HepG2 (cell line): Measurements from ENCODE around the gene OAF. TPM values are rescaled to one million over a fixed set of nuclear protein-coding genes. Genes with fewer than 3 reads are reported as not detected.

Experiments
- ATAC-seq: fragments of 200-7000 bp; cut with Tn5 transposase; 3 replicates; pipeline ENCODE4 v1.9.1; 2020; ENCODE audit warnings: mild to moderate bottlenecking, moderate library complexity
- BruUV-seq: library from RNA; stranded (reverse); fragments of 400-500 nt; replicated peaks from 2 replicates; lab custom pipeline; 2021; lab: Mats Ljungman, UMichigan
- CTCF ChIA-PET: fragments of 300-600 bp; formaldehyde crosslinking; extraction: SDS; loops from one replicate; lab custom pipeline; 2021; ENCODE audit warnings: low total read pairs, inconsistent platforms, low intra/inter-chr PET ratio; lab: Yijun Ruan, JAX
- POLR2A ChIA-PET: fragments of 350-600 bp; sonication (Branson Sonifier 250); formaldehyde crosslinking; loops from one replicate; lab custom pipeline; 2020; ENCODE audit warnings: antibody characterized with exemption, inconsistent platforms; lab: Yijun Ruan, JAX
- DNase-seq: peaks from one replicate; pipeline ENCODE4 v3.0.0-alpha.2; 2015; ENCODE audit warnings: low spot score
- FAIRE-seq: peaks from 3 replicates; lab custom pipeline; 2011; peaks lifted over from hg19 to GRCh38; lab: Jason Lieb, UNC
- H2AFZ ChIP-seq: one replicate; pipeline ENCODE4 v1.6.1; 2011; ENCODE audit warnings: low read length, inconsistent platforms
- H3K27ac ChIP-seq: fragments of 300-600 bp; 3 replicates; pipeline ENCODE4 v1.8.0; 2011; ENCODE audit warnings: mixed run types, mild to moderate bottlenecking, mixed read lengths, low read length, inconsistent platforms; ENCODE audit not compliant: insufficient read depth; ENCODE audit errors: extremely low read length
- H3K27me3 ChIP-seq, 2 experiments: fragments of 200-600 bp in 1 of 2; 2 replicates in 1 of 2; 3 replicates in 1 of 2; pipeline versions ENCODE4 v1.6.0 to v1.8.0; 2011; ENCODE audit warnings: low read length in 2 of 2, mild to moderate bottlenecking in 2 of 2, moderate library complexity in 2 of 2, inconsistent platforms in 1 of 2; ENCODE audit not compliant: insufficient read depth in 2 of 2, control insufficient read depth in 1 of 2
- H3K36me3 ChIP-seq, 2 experiments: fragments of 200-600 bp in 1 of 2; replicated peaks in 1 of 2; 2 replicates in 1 of 2; 3 replicates in 1 of 2; pipeline versions ENCODE4 v1.5.1 to v1.8.0; 2011; ENCODE audit warnings: low read length in 2 of 2, inconsistent platforms in 1 of 2; ENCODE audit not compliant: insufficient read depth in 2 of 2, control insufficient read depth in 1 of 2
- H3K4me1 ChIP-seq: 2 replicates; pipeline ENCODE4 v1.5.1; 2012; ENCODE audit warnings: low read length, inconsistent platforms; ENCODE audit not compliant: insufficient read depth
- H3K4me2 ChIP-seq: 2 replicates; pipeline ENCODE4 v1.6.0; 2011; ENCODE audit warnings: low read depth, low read length, inconsistent platforms
- H3K4me3 ChIP-seq, 3 experiments: fragments of 200-600 bp in 1 of 3; sonication (generic), shearing (Covaris generic) in 1 of 3; replicated peaks in 1 of 3; 2 replicates each; pipeline ENCODE4 v1.5.1; 2011 to 2016; ENCODE audit warnings: low read length in 3 of 3, inconsistent platforms in 2 of 3, low read depth in 2 of 3, mild to moderate bottlenecking in 2 of 3, control low read depth in 1 of 3, mixed read lengths in 1 of 3; ENCODE audit not compliant: insufficient read depth in 1 of 3
- H3K79me2 ChIP-seq: one replicate; pipeline ENCODE4 v1.6.1; 2011; ENCODE audit warnings: low read length, inconsistent platforms; ENCODE audit not compliant: insufficient read depth
- H3K9ac ChIP-seq: 2 replicates; pipeline ENCODE4 v1.6.0; 2011; ENCODE audit warnings: mild to moderate bottlenecking, low read depth, low read length, inconsistent platforms; ENCODE audit not compliant: insufficient read depth
- H3K9me3 ChIP-seq: 2 replicates; pipeline ENCODE4 v1.5.1; 2012; ENCODE audit warnings: mild to moderate bottlenecking, low read length
- H4K20me1 ChIP-seq: 2 replicates; pipeline ENCODE4 v1.6.0; 2011; ENCODE audit warnings: inconsistent platforms, mild to moderate bottlenecking, low read length, moderate library complexity; ENCODE audit not compliant: insufficient read depth
- AKAP8 ChIP-seq: sonication (generic); formaldehyde crosslinking; IDR thresholded peaks from 2 replicates; pipeline ENCODE4 v1.5.1; 2020; ENCODE audit warnings: mild to moderate bottlenecking, missing genetic modification reagents
- ASH2L ChIP-seq: fragments of 300-600, 200-600 bp; sonication (generic); IDR thresholded peaks from 2 replicates; pipeline ENCODE4 v1.7.0; 2017; ENCODE audit warnings: low read depth, mild to moderate bottlenecking, moderate library complexity, mixed read lengths, low read length; ENCODE audit not compliant: insufficient read length
- FOXP4 ChIP-seq: sonication (generic); formaldehyde crosslinking; IDR thresholded peaks from 2 replicates; pipeline ENCODE4 v1.4.0; 2020; ENCODE audit warnings: missing genetic modification reagents
- GATAD2A ChIP-seq: IDR thresholded peaks from 2 replicates; pipeline ENCODE4 v1.6.1; 2016
- ISX ChIP-seq: sonication (generic); formaldehyde crosslinking; conservative IDR thresholded peaks from 2 replicates; pipeline ENCODE4 v1.5.0; 2020; ENCODE audit warnings: missing genetic modification reagents
- JUNB ChIP-seq: sonication (generic); formaldehyde crosslinking; IDR thresholded peaks from 2 replicates; pipeline ENCODE4 v1.8.0; 2022; ENCODE audit warnings: missing genetic modification reagents, mild to moderate bottlenecking, borderline replicate concordance
- KAT7 ChIP-seq: IDR thresholded peaks from 2 replicates; pipeline ENCODE4 v1.6.1; 2018; ENCODE audit warnings: borderline replicate concordance, missing compliant biosample characterization
- MTA3 ChIP-seq: sonication (generic); formaldehyde crosslinking; IDR thresholded peaks from 2 replicates; pipeline ENCODE4 v1.4.0; 2020; ENCODE audit warnings: missing genetic modification reagents
- MXD4 ChIP-seq: IDR thresholded peaks from 2 replicates; pipeline ENCODE4 v1.6.1; 2016; ENCODE audit warnings: mild to moderate bottlenecking, missing biosample characterization, missing genetic modification reagents
- NFE2 ChIP-seq: sonication (generic); formaldehyde crosslinking; IDR thresholded peaks from 2 replicates; pipeline ENCODE4 v1.4.0; 2020; ENCODE audit warnings: missing genetic modification reagents
- RARA ChIP-seq: IDR thresholded peaks from 2 replicates; pipeline ENCODE4 v1.6.1; 2016; ENCODE audit warnings: missing genetic modification reagents, missing compliant biosample characterization
- RBM22 ChIP-seq: fragments of 200-400 bp; formaldehyde crosslinking; optimal IDR thresholded peaks from 2 replicates; pipeline ENCODE3; 2017; ENCODE audit warnings: mild to moderate bottlenecking, low read length, moderate library complexity
- SNAPC5 ChIP-seq: sonication (generic); formaldehyde crosslinking; IDR thresholded peaks from 2 replicates; pipeline ENCODE4 v1.8.1; 2023; ENCODE audit warnings: mild to moderate bottlenecking, missing genetic modification reagents, borderline replicate concordance
- TCF7 ChIP-seq: sonication (generic); IDR thresholded peaks from 2 replicates; pipeline ENCODE4 v1.6.1; 2016; ENCODE audit warnings: antibody characterized with exemption, low read depth
- ZBTB21 ChIP-seq: sonication (generic); formaldehyde crosslinking; IDR thresholded peaks from 2 replicates; pipeline ENCODE4 v1.4.0; 2020; ENCODE audit warnings: missing genetic modification reagents
- ZBTB42 ChIP-seq: sonication (generic); formaldehyde crosslinking; IDR thresholded peaks from 2 replicates; pipeline ENCODE4 v1.5.0; 2020; ENCODE audit warnings: mild to moderate bottlenecking, missing genetic modification reagents
- ZNF546 ChIP-seq: sonication (generic); formaldehyde crosslinking; conservative IDR thresholded peaks from 2 replicates; pipeline ENCODE4 v1.8.1; 2023; ENCODE audit warnings: mild to moderate bottlenecking, missing genetic modification reagents
- ZNF589 ChIP-seq: sonication (generic); formaldehyde crosslinking; conservative IDR thresholded peaks from 2 replicates; pipeline ENCODE4 v1.8.0; 2022; ENCODE audit warnings: mild to moderate bottlenecking, moderate library complexity, missing genetic modification reagents
- ZNF724P ChIP-seq: sonication (generic); formaldehyde crosslinking; IDR thresholded peaks from 2 replicates; pipeline ENCODE4 v1.8.0; 2022; ENCODE audit warnings: missing genetic modification reagents, borderline replicate concordance
- ZNF772 ChIP-seq: sonication (generic); formaldehyde crosslinking; IDR thresholded peaks from 2 replicates; pipeline ENCODE4 v1.5.0; 2020; ENCODE audit warnings: mild to moderate bottlenecking, missing genetic modification reagents
- ZNF776 ChIP-seq: sonication (generic); formaldehyde crosslinking; IDR thresholded peaks from 2 replicates; pipeline ENCODE4 v1.4.0; 2020; ENCODE audit warnings: mild to moderate bottlenecking, missing genetic modification reagents
- WGBS: methylation state at CpG from one replicate; pipeline ENCODE4 v1.1.6; 2017; ENCODE audit warnings: low lambda C conversion rate; 5-methylcytosine and 5-hydroxymethylcytosine counted together
- in situ Hi-C: cut with HindIII; loops from 2 replicates; pipeline ENCODE4 v1.10.0; 2017; ENCODE audit warnings: low pct_unique_long_range_greater_than_20kb; ENCODE audit not compliant: extremely low pct_ligation_motif_present
- intact Hi-C: fragments of 100-400 bp; cut with micrococcal nuclease; formaldehyde crosslinking; loops from one replicate; pipeline ENCODE4 v1.10.0; 2022; ENCODE audit not compliant: unreplicated experiment
- polyA plus RNA-seq, 8 experiments: library from polyadenylated mRNA; depleted of rRNA in 3 of 8; stranded (reverse) in 7 of 8; unstranded in 1 of 8; fragments of >200 nt; fragmentation: Illumina TruSeq in 4 of 8; extraction: Trizol in 4 of 8; gene quantifications; 2 replicates each; pipeline versions ENCODE4 v1.2.1 to v1.2.3, GENCODE V29; 2011 to 2016; ENCODE audit warnings: low read depth in 4 of 8, missing spikeins in 1 of 8, mixed read lengths in 1 of 8; ENCODE audit not compliant: insufficient read depth in 1 of 8
- total RNA-seq, 5 experiments: library from RNA; depleted of rRNA; stranded (reverse); fragments of >200 nt; fragmentation: Illumina TruSeq; extraction: Trizol; gene quantifications; 2 replicates each; pipeline ENCODE4 v1.2.3, GENCODE V29; 2016; ENCODE audit warnings: low read depth in 1 of 5
- TF ChIP-seq, protein P1 (sequence below): sonication (generic); formaldehyde crosslinking; IDR thresholded peaks from 2 replicates; pipeline ENCODE4 v1.8.1; 2023; ENCODE audit warnings: missing genetic modification reagents, inconsistent platforms, borderline replicate concordance

Gene OAF
- total and polyA plus RNA-seq, 2 of the 13 experiments (the other 11 are each of a cell fraction or from before 2014, with no cell fraction given): 63.7 to 94.6 TPM

DNA sequence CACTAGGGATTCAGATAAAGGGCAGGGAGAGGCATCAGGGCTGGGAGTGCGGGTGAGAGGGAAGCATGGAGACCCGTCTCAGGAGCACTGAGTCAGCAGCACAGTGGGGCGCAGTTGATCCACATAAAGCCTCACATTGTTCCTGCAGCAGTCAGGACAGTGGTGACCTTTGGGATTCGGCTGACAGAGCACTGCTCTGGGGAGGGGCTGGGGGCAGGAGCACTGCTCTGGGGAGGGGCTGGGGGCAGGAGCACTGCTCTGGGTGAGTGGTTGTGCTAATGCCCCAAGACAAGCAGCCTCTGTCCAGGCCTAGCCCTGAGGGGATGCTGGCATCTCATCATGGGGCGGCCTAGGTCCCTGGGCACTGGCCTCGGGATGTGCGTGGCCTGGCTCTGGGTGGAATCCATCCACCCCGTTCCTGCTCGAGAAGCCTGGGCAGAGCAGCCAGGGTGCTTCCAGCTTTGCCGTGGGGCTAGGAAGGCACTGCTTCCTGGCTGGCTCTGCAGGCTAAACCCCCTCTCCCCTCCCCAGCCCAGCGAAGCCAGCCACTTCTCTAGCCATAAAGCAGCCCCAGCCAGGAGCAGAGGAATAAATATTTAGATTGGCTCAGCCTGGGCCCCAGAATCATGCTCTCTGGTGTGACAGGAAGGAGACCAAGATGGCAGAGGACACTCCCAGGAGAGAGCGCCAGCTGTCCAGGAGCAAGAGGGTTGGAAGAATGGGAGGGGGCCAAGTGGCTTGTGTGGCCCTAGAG is 7.3 kb downstream of the OAF start:
- ChIA-PET CTCF (no interaction called here), POLR2A (no interaction called here)
- peaks cover 84% of the 10 kb centered on the region for H3K4me1 ChIP-seq
- FAIRE-seq (peak; percentile 76), ATAC-seq (peak; percentile 85), DNase-seq (peak; percentile 81)
- H3K36me3 ChIP-seq: peaks cover 7 to 47% of the 10 kb centered on the region in 2 experiments; a peak in 4 of 5 replicates
- peaks cover 23% of the 10 kb centered on the region for H3K79me2 ChIP-seq
- H3K4me2 ChIP-seq: peak overlapping the region; percentile 28
- no peak overlapping the region for H2AFZ ChIP-seq
- peak overlapping the region; percentile 47 for H3K27ac ChIP-seq
- intact Hi-C loops (no loop called here), in situ Hi-C loops (no loop called here)
- H3K4me3 ChIP-seq: no peak overlapping the region; a peak in 1 of 6 replicates
- no peaks in the 10 kb centered on the region for H3K9me3 ChIP-seq
- peaks cover 19% of the 10 kb centered on the region for H4K20me1 ChIP-seq
- peak overlapping the region; percentile 44; the same call in 1 of the 2 replicates for H3K9ac ChIP-seq
- WGBS: 44% methylated on average over 9 of the region's 12 CpGs
- BruUV-seq: no TSS peak
- no peaks in the 10 kb centered on the region for H3K27me3 ChIP-seq
- TF ChIP-seq KAT7 (CRISPR knock-in tag): no peak
- TF ChIP-seq FOXP4: 0 out of 2 replicates have a peak, but pooled peaks have one; percentile 11
- TF ChIP-seq SNAPC5 (CRISPR knock-in tag): no peak
- peak; percentile 45; the same call in 1 of the 2 replicates for TF ChIP-seq RARA
- no peak for TF ChIP-seq MTA3 (CRISPR knock-in tag)
- no peak for TF ChIP-seq ASH2L
- TF ChIP-seq ISX (CRISPR knock-in tag): no peak
- TF ChIP-seq ZNF546 (CRISPR knock-in tag): no peak
- TF ChIP-seq, protein P1, sequence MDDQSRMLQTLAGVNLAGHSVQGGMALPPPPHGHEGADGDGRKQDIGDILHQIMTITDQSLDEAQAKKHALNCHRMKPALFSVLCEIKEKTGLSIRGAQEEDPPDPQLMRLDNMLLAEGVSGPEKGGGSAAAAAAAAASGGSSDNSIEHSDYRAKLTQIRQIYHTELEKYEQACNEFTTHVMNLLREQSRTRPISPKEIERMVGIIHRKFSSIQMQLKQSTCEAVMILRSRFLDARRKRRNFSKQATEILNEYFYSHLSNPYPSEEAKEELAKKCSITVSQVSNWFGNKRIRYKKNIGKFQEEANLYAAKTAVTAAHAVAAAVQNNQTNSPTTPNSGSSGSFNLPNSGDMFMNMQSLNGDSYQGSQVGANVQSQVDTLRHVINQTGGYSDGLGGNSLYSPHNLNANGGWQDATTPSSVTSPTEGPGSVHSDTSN (CRISPR knock-in tag): no peak
- no peak for TF ChIP-seq NFE2 (CRISPR knock-in tag)
- no peak for TF ChIP-seq ZBTB42 (CRISPR knock-in tag)
- no peak for TF ChIP-seq ZNF724P (CRISPR knock-in tag)
- TF ChIP-seq ZBTB21 (CRISPR knock-in tag): no peak
- TF ChIP-seq GATAD2A (CRISPR knock-in tag): peak; percentile 52
- TF ChIP-seq RBM22: peak; percentile 75
- TF ChIP-seq TCF7: no peak
- no peak for TF ChIP-seq ZNF776 (CRISPR knock-in tag)
- peak; percentile 29; the same call in 1 of the 2 replicates for TF ChIP-seq AKAP8 (CRISPR knock-in tag)
- TF ChIP-seq JUNB: no peak
- TF ChIP-seq ZNF772: no peak
- peak; percentile 42; the same call in 1 of the 2 replicates for TF ChIP-seq MXD4 (CRISPR knock-in tag)
- TF ChIP-seq ZNF589 (CRISPR knock-in tag): no peak
